Activated T-helper 1 cell treated with anti-CD3 and anti-CD28 coated beads, Interleukin-12 subunit alpha, Interleukin-12 subunit beta, Interleukin-2, Interleukin-4 antibody, amounts not matched to agents 30 ng/mL and 10 ng/mL and 1 ng/mL, durations not matched to agents 14 hours and 24 hours and 36 hours (primary cell): ENCODE measurements around the gene LRFN2. TPM values are rescaled to one million over a fixed set of nuclear protein-coding genes. Genes with fewer than 3 reads are reported as not detected.

Source experiments
- DNase-seq: peaks from one replicate; pipeline ENCODE4 v3.0.0; 2021; ENCODE audit warnings: low spot score
- H3K27ac Mint-ChIP-seq: one replicate; pipeline ENCODE4 v1.8.0; 2021; ENCODE audit warnings: mild to moderate bottlenecking, mixed read lengths
- H3K27me3 Mint-ChIP-seq: one replicate; pipeline ENCODE4 v1.8.0; 2022; ENCODE audit warnings: mild to moderate bottlenecking, moderate library complexity, mixed read lengths; ENCODE audit not compliant: insufficient read depth
- H3K36me3 Mint-ChIP-seq: one replicate; pipeline ENCODE4 v1.8.0; 2021; ENCODE audit warnings: low read depth, mixed read lengths
- H3K4me1 Mint-ChIP-seq: one replicate; pipeline ENCODE4 v1.8.0; 2021; ENCODE audit warnings: low read depth, mixed read lengths
- H3K4me3 Mint-ChIP-seq: one replicate; pipeline ENCODE4 v1.8.0; 2021; ENCODE audit warnings: mild to moderate bottlenecking, moderate library complexity, mixed read lengths
- H3K9me3 Mint-ChIP-seq: one replicate; pipeline ENCODE4 v1.8.0; 2021; ENCODE audit warnings: mixed read lengths
- intact Hi-C: fragments of 100-400 bp; cut with micrococcal nuclease; formaldehyde crosslinking; loops from one replicate; pipeline ENCODE4 v1.15.1; 2024
- total RNA-seq: library from RNA; stranded (reverse); gene quantifications from 2 replicates; pipeline ENCODE4 v1.2.3, GENCODE V29; 2022

LRFN2 gene
- total RNA-seq, 1 donor from 2014 or later: 0.29 TPM

GRCh38 chr6:40611434-40611833 lies 24.3 kb upstream of the LRFN2 start:
- intact Hi-C loops: no loop called here
- no peaks in the 10 kb centered on the region for H3K9me3 Mint-ChIP-seq
- no peak overlapping the region for H3K27ac Mint-ChIP-seq
- H3K27me3 Mint-ChIP-seq: peaks cover 30% of the 10 kb centered on the region
- H3K4me1 Mint-ChIP-seq: no peaks in the 10 kb centered on the region
- DNase-seq: no peak
- no peaks in the 10 kb centered on the region for H3K36me3 Mint-ChIP-seq
- H3K4me3 Mint-ChIP-seq: no peak overlapping the region

GRCh38 chr6:40610229-40610628 lies 23.1 kb upstream of the LRFN2 start:
- intact Hi-C loops: no loop called here
- Mint-ChIP-seq H3K27me3 (peaks cover 35% of the 10 kb centered on the region), H3K27ac (no peak overlapping the region), H3K4me1 (no peaks in the 10 kb centered on the region), H3K36me3 (no peaks in the 10 kb centered on the region), H3K9me3 (no peaks in the 10 kb centered on the region), H3K4me3 (no peak overlapping the region)
- no peak for DNase-seq

- no peak overlapping the region for H3K4me3 Mint-ChIP-seq
- no peak for DNase-seq
- H3K36me3 Mint-ChIP-seq: no peaks in the 10 kb centered on the region
- no peak overlapping the region for H3K27ac Mint-ChIP-seq
- intact Hi-C loops: no loop called here
- H3K4me1 Mint-ChIP-seq: no peaks in the 10 kb centered on the region
- H3K9me3 Mint-ChIP-seq: no peaks in the 10 kb centered on the region
- H3K27me3 Mint-ChIP-seq: peaks cover 30% of the 10 kb centered on the region
These were observed 19.8 kb upstream of the LRFN2 start for GRCh38 chr6:40606981-40607380.

- DNase-seq: no peak
- Mint-ChIP-seq H3K9me3 (no peaks in the 10 kb centered on the region), H3K36me3 (no peaks in the 10 kb centered on the region), H3K27ac (no peak overlapping the region), H3K4me3 (no peak overlapping the region), H3K27me3 (peaks cover 34% of the 10 kb centered on the region), H3K4me1 (no peaks in the 10 kb centered on the region)
- intact Hi-C loops: no loop called here
These were observed 19.4 kb upstream of the LRFN2 start for GRCh38 chr6:40606526-40606925.

- Mint-ChIP-seq H3K4me1 (no peaks in the 10 kb centered on the region), H3K27me3 (peaks cover 37% of the 10 kb centered on the region), H3K27ac (no peak overlapping the region), H3K36me3 (no peaks in the 10 kb centered on the region), H3K4me3 (no peak overlapping the region), H3K9me3 (no peaks in the 10 kb centered on the region)
- intact Hi-C loops: no loop called here
- DNase-seq: no peak
These were observed 16.9 kb upstream of the LRFN2 start for GRCh38 chr6:40604082-40604481.

- intact Hi-C loops: no loop called here
- no peak for DNase-seq
- H3K9me3 Mint-ChIP-seq: no peaks in the 10 kb centered on the region
- H3K27me3 Mint-ChIP-seq: peaks cover 23% of the 10 kb centered on the region
- H3K27ac Mint-ChIP-seq: no peak overlapping the region
- H3K4me3 Mint-ChIP-seq: no peak overlapping the region
- H3K4me1 Mint-ChIP-seq: no peaks in the 10 kb centered on the region
- no peaks in the 10 kb centered on the region for H3K36me3 Mint-ChIP-seq
These were observed 12.4 kb upstream of the LRFN2 start for GRCh38 chr6:40599555-40599954.

GRCh38 chr6:40598516-40598915 lies 11.4 kb upstream of the LRFN2 start:
- intact Hi-C loops: no loop called here
- no peak for DNase-seq
- Mint-ChIP-seq H3K36me3 (no peaks in the 10 kb centered on the region), H3K27me3 (peaks cover 23% of the 10 kb centered on the region), H3K9me3 (no peaks in the 10 kb centered on the region), H3K4me1 (no peaks in the 10 kb centered on the region), H3K4me3 (no peak overlapping the region), H3K27ac (no peak overlapping the region)

- H3K36me3 Mint-ChIP-seq: no peaks in the 10 kb centered on the region
- DNase-seq: no peak
- no peak overlapping the region for H3K27ac Mint-ChIP-seq
- intact Hi-C loops: no loop called here
- no peaks in the 10 kb centered on the region for H3K9me3 Mint-ChIP-seq
- peaks cover 20% of the 10 kb centered on the region for H3K27me3 Mint-ChIP-seq
- no peak overlapping the region for H3K4me3 Mint-ChIP-seq
- no peaks in the 10 kb centered on the region for H3K4me1 Mint-ChIP-seq
These were observed 10.1 kb upstream of the LRFN2 start for GRCh38 chr6:40597301-40597700.

- peaks cover 49% of the 10 kb centered on the region for H3K27me3 Mint-ChIP-seq
- no peaks in the 10 kb centered on the region for H3K36me3 Mint-ChIP-seq
- no peak overlapping the region for H3K27ac Mint-ChIP-seq
- H3K4me1 Mint-ChIP-seq: peaks cover 20% of the 10 kb centered on the region
- intact Hi-C loops: loop anchor here (5.0 kb wide), 2 partner anchors 201 to 439 kb away; no protein-coding TSS in a partner anchor
- DNase-seq: no peak
- H3K4me3 Mint-ChIP-seq: peak overlapping the region; percentile 36
- H3K9me3 Mint-ChIP-seq: no peaks in the 10 kb centered on the region
These were observed 1.3 kb upstream of the LRFN2 start for GRCh38 chr6:40588480-40588879.

- Mint-ChIP-seq H3K36me3 (no peaks in the 10 kb centered on the region), H3K4me1 (peaks cover 24% of the 10 kb centered on the region), H3K4me3 (peak overlapping the region; percentile 36), H3K27ac (no peak overlapping the region), H3K27me3 (peaks cover 49% of the 10 kb centered on the region), H3K9me3 (no peaks in the 10 kb centered on the region)
- DNase-seq: no peak
- intact Hi-C loops: loop anchor here (5.0 kb wide), 2 partner anchors 201 to 439 kb away; no protein-coding TSS in a partner anchor
These were observed 863 bp upstream of the LRFN2 start for GRCh38 chr6:40588070-40588384.

- intact Hi-C loops: loop anchor here (1.0 to 5.0 kb wide), 3 partner anchors 199 to 441 kb away; no protein-coding TSS in a partner anchor
- Mint-ChIP-seq H3K27me3 (peaks cover 49% of the 10 kb centered on the region), H3K9me3 (no peaks in the 10 kb centered on the region), H3K27ac (no peak overlapping the region), H3K4me3 (peak overlapping the region; percentile 86), H3K36me3 (no peaks in the 10 kb centered on the region), H3K4me1 (peaks cover 24% of the 10 kb centered on the region)
- no peak for DNase-seq
These were observed 579 bp downstream of the LRFN2 start for GRCh38 chr6:40586369-40587201.

GRCh38 chr6:40585651-40586269 lies 1.4 kb downstream of the LRFN2 start:
- Mint-ChIP-seq H3K27ac (no peak overlapping the region), H3K27me3 (peaks cover 45% of the 10 kb centered on the region), H3K9me3 (no peaks in the 10 kb centered on the region), H3K4me1 (peaks cover 24% of the 10 kb centered on the region), H3K4me3 (peak overlapping the region; percentile 80), H3K36me3 (no peaks in the 10 kb centered on the region)
- intact Hi-C loops: loop anchor here (5.0 kb wide), 2 partner anchors 198 to 442 kb away; no protein-coding TSS in a partner anchor
- no peak for DNase-seq

- intact Hi-C loops: loop anchor here (5.0 kb wide), 2 partner anchors 198 to 442 kb away; no protein-coding TSS in a partner anchor
- peaks cover 45% of the 10 kb centered on the region for H3K27me3 Mint-ChIP-seq
- no peaks in the 10 kb centered on the region for H3K9me3 Mint-ChIP-seq
- no peak overlapping the region for H3K4me3 Mint-ChIP-seq
- DNase-seq: no peak
- no peaks in the 10 kb centered on the region for H3K36me3 Mint-ChIP-seq
- peaks cover 24% of the 10 kb centered on the region for H3K4me1 Mint-ChIP-seq
- H3K27ac Mint-ChIP-seq: no peak overlapping the region
These were observed 1.9 kb downstream of the LRFN2 start for GRCh38 chr6:40585223-40585622.
